GM12878 (cell line): ENCODE results near the gene SSR3. TPM values are rescaled to one million over a fixed set of nuclear protein-coding genes. Genes with fewer than 3 reads are reported as not detected.

Experiments
- ATAC-seq: fragments of 200-7000 bp; cut with Tn5 transposase; 3 replicates; pipeline ENCODE4 v1.9.1; 2020; ENCODE audit warnings: mild to moderate bottlenecking, moderate library complexity
- BruUV-seq: library from RNA; stranded (reverse); fragments of 400-500 nt; replicated peaks from 2 replicates; lab custom pipeline; 2021; lab: Mats Ljungman, UMichigan
- CTCF ChIA-PET: fragments of 300-600 bp; sonication (Branson Sonifier 250); formaldehyde crosslinking; extraction: SDS; loops from one replicate; lab custom pipeline; 2021; ENCODE audit warnings: inconsistent platforms; lab: Yijun Ruan, JAX
- POLR2A ChIA-PET: fragments of 350-600 bp; formaldehyde crosslinking; extraction: SDS; loops from one replicate; lab custom pipeline; 2021; ENCODE audit warnings: inconsistent platforms; lab: Charles Lee
- RAD21 ChIA-PET: fragments of 300-600 bp; sonication (Branson Sonifier 250); formaldehyde crosslinking; loops from one replicate; lab custom pipeline; 2023; ENCODE audit warnings: antibody characterized with exemption; ENCODE audit not compliant: unreplicated experiment; lab: Charles Lee
- SMC1A ChIA-PET: fragments of 300-600 bp; sonication (Branson Sonifier 250); formaldehyde crosslinking; loops from one replicate; lab custom pipeline; 2023; ENCODE audit not compliant: unreplicated experiment, uncharacterized antibody; lab: Charles Lee
- DNase-seq: peaks from one replicate; pipeline ENCODE4 v3.0.0-alpha.2; 2011; ENCODE audit warnings: low read depth, low spot score
- FAIRE-seq: peaks from 3 replicates; lab custom pipeline; 2011; peaks lifted over from hg19 to GRCh38; lab: Jason Lieb, UNC
- H2AFZ ChIP-seq: 2 replicates; pipeline ENCODE4 v1.6.0; 2011; ENCODE audit warnings: low read depth, low read length, control low read depth; ENCODE audit not compliant: control insufficient read depth
- H3K27ac ChIP-seq: 2 replicates; pipeline ENCODE4 v1.5.1; 2011; ENCODE audit warnings: control low read depth; ENCODE audit not compliant: control insufficient read depth, insufficient read depth
- H3K27me3 ChIP-seq, 2 experiments: replicated peaks in 1 of 2; 2 replicates each; pipeline versions ENCODE4 v1.6.0 to v1.6.1; 2011; ENCODE audit warnings: low read length in 1 of 2; ENCODE audit not compliant: control insufficient read depth in 2 of 2, insufficient read depth in 2 of 2
- H3K36me3 ChIP-seq, 2 experiments: 2 replicates each; pipeline ENCODE4 v1.5.1; 2011; ENCODE audit warnings: low read length in 1 of 2; ENCODE audit not compliant: control insufficient read depth in 2 of 2, insufficient read depth in 2 of 2
- H3K4me1 ChIP-seq: 2 replicates; pipeline ENCODE4 v1.6.1; 2011; ENCODE audit warnings: mild to moderate bottlenecking, low read length, moderate library complexity, mixed read lengths; ENCODE audit not compliant: control insufficient read depth, insufficient read depth
- H3K4me2 ChIP-seq: 2 replicates; pipeline ENCODE4 v1.6.0; 2011; ENCODE audit warnings: control low read depth; ENCODE audit not compliant: control insufficient read depth, insufficient read depth
- H3K4me3 ChIP-seq: fragments of 200-600 bp; sonication (generic); 2 replicates; pipeline ENCODE4 v1.5.1; 2016
- H3K79me2 ChIP-seq: 2 replicates; pipeline ENCODE4 v1.6.0; 2011; ENCODE audit warnings: low read length; ENCODE audit not compliant: control insufficient read depth, insufficient read depth
- H3K9ac ChIP-seq: 2 replicates; pipeline ENCODE4 v1.8.0; 2011; ENCODE audit warnings: low read length, control low read depth, mixed read lengths; ENCODE audit not compliant: control insufficient read depth, insufficient read depth
- H3K9me3 ChIP-seq: replicated peaks from 3 replicates; pipeline ENCODE4 v1.5.1; 2011; ENCODE audit warnings: mild to moderate bottlenecking, low read length; ENCODE audit not compliant: control insufficient read depth, insufficient read depth
- H4K20me1 ChIP-seq: 2 replicates; pipeline ENCODE4 v1.6.0; 2011; ENCODE audit not compliant: control insufficient read depth, insufficient read depth
- CTCF ChIP-seq, 3 experiments: IDR thresholded peaks in 2 of 3; conservative IDR thresholded peaks in 1 of 3; 2 replicates each; pipeline ENCODE4 v1.5.1; 2011; ENCODE audit warnings: low read depth in 3 of 3, low read length in 3 of 3, mild to moderate bottlenecking in 3 of 3, control low read depth in 2 of 3, moderate library complexity in 2 of 3, inconsistent platforms in 1 of 3, mixed read lengths in 1 of 3; ENCODE audit not compliant: control insufficient read depth in 2 of 3, insufficient read depth in 1 of 3; ENCODE audit errors: extremely low read depth in 1 of 3
- EED ChIP-seq: sonication (generic); IDR thresholded peaks from 2 replicates; pipeline ENCODE4 v1.6.1; 2016; ENCODE audit warnings: antibody characterized with exemption, low read depth
- EP300 ChIP-seq, 2 experiments: fragments of 150-350 bp in 1 of 2; IDR thresholded peaks; 2 replicates each; pipeline ENCODE4 v1.6.1; 2011 to 2012; ENCODE audit warnings: low read depth in 2 of 2, low read length in 2 of 2, borderline replicate concordance in 1 of 2, improper control_type of control experiment in 1 of 2, inconsistent platforms in 1 of 2; ENCODE audit not compliant: control insufficient read depth in 1 of 2
- ETV6 ChIP-seq, 2 experiments: fragments of 450-650 bp in 1 of 2; IDR thresholded peaks in 1 of 2; conservative IDR thresholded peaks in 1 of 2; 2 replicates each; pipeline ENCODE4 v1.6.1; 2014; ENCODE audit warnings: antibody characterized with exemption in 1 of 2, borderline replicate concordance in 1 of 2, low read depth in 1 of 2, mild to moderate bottlenecking in 1 of 2, moderate library complexity in 1 of 2
- HDAC2 ChIP-seq: fragments of 200-600 bp; sonication (generic); IDR thresholded peaks from 2 replicates; pipeline ENCODE4 v1.6.1; 2017
- HDAC6 ChIP-seq: fragments of 200-600 bp; sonication (generic); IDR thresholded peaks from one replicate; pipeline ENCODE4 v1.8.0; 2017; ENCODE audit warnings: antibody characterized with exemption; ENCODE audit not compliant: unreplicated experiment
- IRF4 ChIP-seq: IDR thresholded peaks from 2 replicates; pipeline ENCODE4 v1.6.1; 2011; ENCODE audit warnings: low read depth, low read length
- KDM1A ChIP-seq: fragments of 200-600 bp; sonication (generic); IDR thresholded peaks from 2 replicates; pipeline ENCODE4 v1.6.1; 2016; ENCODE audit warnings: borderline replicate concordance
- NR2F1 ChIP-seq: fragments of 450-650 bp; conservative IDR thresholded peaks from 2 replicates; pipeline ENCODE4 v1.6.1; 2017; ENCODE audit warnings: mild to moderate bottlenecking
- NRF1 ChIP-seq: conservative IDR thresholded peaks from 2 replicates; pipeline ENCODE4 v1.6.1; 2011; ENCODE audit warnings: mild to moderate bottlenecking, low read depth, low read length, improper control_type of control experiment
- POLR2A ChIP-seq: IDR thresholded peaks from 2 replicates; pipeline ENCODE4 v1.6.1; 2011; ENCODE audit warnings: low read depth, mild to moderate bottlenecking, low read length
- POU2F2 ChIP-seq: IDR thresholded peaks from 3 replicates; pipeline ENCODE4 v1.6.1; 2011; ENCODE audit warnings: low read depth, mild to moderate bottlenecking, low read length, borderline replicate concordance
- SIN3A ChIP-seq: IDR thresholded peaks from 2 replicates; pipeline ENCODE4 v1.6.1; 2012; ENCODE audit warnings: low read depth, low read length, improper control_type of control experiment
- TARDBP ChIP-seq: IDR thresholded peaks from 2 replicates; pipeline ENCODE4 v1.6.1; 2016; ENCODE audit warnings: borderline replicate concordance
- WGBS: methylation state at CpG from one replicate; pipeline ENCODE4 v1.1.6; 2016; ENCODE audit warnings: low lambda C conversion rate; ENCODE audit not compliant: insufficient replicate concordance, insufficient coverage; ENCODE audit errors: missing lambda C conversion rate; 5-methylcytosine and 5-hydroxymethylcytosine counted together
- in situ Hi-C: fragments of 300-500 bp; cut with MboI; formaldehyde crosslinking; loops from 9 replicates; pipeline ENCODE4 v1.14.3; 2018; ENCODE audit warnings: mixed read lengths
- intact Hi-C: fragments of 100-400 bp; cut with micrococcal nuclease; formaldehyde crosslinking; loops from one replicate; pipeline ENCODE4 v1.14.2; 2022; ENCODE audit not compliant: unreplicated experiment
- polyA plus RNA-seq, 11 experiments: library from polyadenylated mRNA; depleted of rRNA in 4 of 11; unstranded in 6 of 11; stranded (reverse) in 5 of 11; fragments of >200 nt; fragmentation: Nextera tagmentation in 4 of 11; fragmentation: Illumina TruSeq in 1 of 11; extraction: Ambion mirVana in 4 of 11; extraction: Trizol in 1 of 11; gene quantifications; 1 replicate in 1 of 11; 2 replicates in 10 of 11; pipeline versions ENCODE4 v1.2.1 to v1.2.3, GENCODE V29; 2011 to 2016; ENCODE audit warnings: inconsistent platforms in 2 of 11, missing spikeins in 2 of 11, low read depth in 1 of 11
- total RNA-seq, 4 experiments: library from RNA; depleted of rRNA in 3 of 4; stranded (reverse); fragments of >200 nt in 3 of 4; fragmentation: Illumina TruSeq in 1 of 4; extraction: Trizol in 1 of 4; gene quantifications; 2 replicates each; pipeline versions ENCODE4 v1.2.1 to v1.2.3, GENCODE V29; 2013 to 2021

The SSR3 gene
- total and polyA plus RNA-seq, 10 of the 15 experiments (the other 5 are each of a cell fraction or from before 2014, with no cell fraction given) = 133 to 345 (median 191) TPM

- no TSS peak for BruUV-seq
- Histone ChIP-seq H4K20me1 (no peaks in the 10 kb centered on the region), H3K4me2 (no peak overlapping the region), H2AFZ (peak overlapping the region; percentile 32; the same call in 1 of the 2 replicates), H3K4me3 (no peak overlapping the region), H3K9ac (no peak overlapping the region), H3K27ac (no peak overlapping the region), H3K9me3 (no peaks in the 10 kb centered on the region; the same call in 1 of the 3 replicates)
- ChIA-PET RAD21 (interaction anchor here (1.5 kb wide), 1 partner anchor 60 kb away, joined by 4 read pairs; no protein-coding TSS in a partner anchor), CTCF (interaction anchor here (1.0 to 1.1 kb wide), 3 partner anchors 10 to 29 kb away, joined by 3 to 4 read pairs (median 3); partner anchors contain the start of gene SSR3), POLR2A (interaction anchor here (0.7 to 1.3 kb wide), 2 partner anchors 28 to 29 kb away, joined by 3 to 4 read pairs; partner anchors contain the start of gene SSR3)
- in situ Hi-C loops = no loop called here
- TF ChIP-seq POLR2A = no peak
- TF ChIP-seq, all 136 proteins: peak for 0
- peaks cover 32% of the 10 kb centered on the region; the same call in 1 of the 2 replicates for H3K4me1 ChIP-seq
- ATAC-seq (no peak), FAIRE-seq (no peak), DNase-seq (no peak)
- H3K27me3 ChIP-seq = no peaks in the 10 kb centered on the region
- SMC1A ChIA-PET = interaction anchor here (0.7 to 2.9 kb wide), 4 partner anchors 29 to 253 kb away, joined by 5 to 16 read pairs (median 6); partner anchors contain the start of gene SSR3
- no peaks in the 10 kb centered on the region for H3K36me3 ChIP-seq
- H3K79me2 ChIP-seq = no peaks in the 10 kb centered on the region
- intact Hi-C loops = no loop called here
Observed at GRCh38 chr3:156583469-156583868, 28.6 kb upstream of the SSR3 start.

DNA sequence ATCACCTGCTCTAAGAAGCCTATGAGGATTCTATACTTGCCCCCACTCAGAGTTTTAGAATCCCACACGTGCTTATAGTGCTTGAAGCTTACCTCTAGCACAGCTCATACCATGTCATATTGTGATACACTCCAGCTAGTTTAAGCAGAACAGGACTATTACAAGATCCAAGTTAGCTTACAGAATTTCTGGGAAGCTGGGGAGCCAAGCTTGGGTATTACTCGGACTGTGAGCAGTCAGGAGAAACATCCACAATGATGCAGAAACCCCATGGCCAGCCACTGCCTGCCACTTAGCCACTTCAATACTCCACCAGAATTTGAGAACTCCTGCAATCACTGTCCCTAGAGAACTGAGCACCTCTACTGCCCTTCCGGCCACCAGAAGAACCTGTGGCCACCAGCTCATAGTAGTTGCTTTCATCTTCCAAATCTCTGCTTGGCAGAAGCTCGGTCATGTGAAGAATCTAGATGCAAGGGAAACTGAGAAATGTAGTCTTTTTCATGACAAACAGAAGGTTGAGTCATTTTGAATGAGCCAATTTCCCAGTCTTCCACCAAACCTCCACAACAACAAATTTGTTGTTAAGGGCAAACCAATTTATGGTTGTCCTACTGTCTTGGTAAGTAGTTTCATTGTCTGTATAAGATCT lies 27.7 kb upstream of the SSR3 start:
- 20% methylated on average over 4 of the region's 4 CpGs for WGBS
- Histone ChIP-seq H3K4me1 (peaks cover 32% of the 10 kb centered on the region; the same call in 1 of the 2 replicates), H3K27ac (no peak overlapping the region), H3K27me3 (no peaks in the 10 kb centered on the region), H3K36me3 (no peaks in the 10 kb centered on the region), H3K4me2 (peak overlapping the region; percentile 57), H3K9me3 (no peaks in the 10 kb centered on the region; the same call in 1 of the 3 replicates), H3K9ac (no peak overlapping the region), H3K4me3 (no peak overlapping the region), H3K79me2 (no peaks in the 10 kb centered on the region), H2AFZ (no peak overlapping the region; the same call in 1 of the 2 replicates), H4K20me1 (no peaks in the 10 kb centered on the region)
- BruUV-seq = no TSS peak
- intact Hi-C loops (no loop called here), in situ Hi-C loops (no loop called here)
- DNase-seq (peak; percentile 71), FAIRE-seq (peak; percentile 47), ATAC-seq (peak; percentile 88)
- ChIA-PET RAD21 (interaction anchor here (0.7 to 1.5 kb wide), 2 partner anchors 61 to 99 kb away, joined by 3 to 4 read pairs; no protein-coding TSS in a partner anchor), POLR2A (interaction anchor here (0.5 to 1.3 kb wide), 2 partner anchors 28 to 233 kb away, joined by 4 to 5 read pairs; partner anchors contain the start of gene SSR3), SMC1A (interaction anchor here (0.7 to 2.9 kb wide), 7 partner anchors 17 to 254 kb away, joined by 3 to 16 read pairs (median 5); partner anchors contain the start of gene SSR3), CTCF (interaction anchor here (0.9 to 1.1 kb wide), 4 partner anchors 25 to 89 kb away, joined by 3 to 4 read pairs (median 3); no protein-coding TSS in a partner anchor)
- TF ChIP-seq ETV6 (conservative IDR thresholded peaks at IDR 0.05 in 1 of 2, IDR thresholded peaks at IDR 0.05 in 1 of 2; ENCODE audit: borderline replicate concordance in 1 of 2, low read depth in 1 of 2) = 0 out of 4 replicates have a peak, but pooled peaks of 1 of the 2 experiments have one; percentile 60
- TF ChIP-seq HDAC2 = no peak
- TF ChIP-seq IRF4 = 0 out of 2 replicates have a peak, but pooled peaks have one; percentile 17
- no peak for TF ChIP-seq TARDBP
- TF ChIP-seq POU2F2 = no peak
- no peak for TF ChIP-seq CTCF (IDR thresholded peaks at IDR 0.05 in 2 of 3, conservative IDR thresholded peaks at IDR 0.05 in 1 of 3; ENCODE audit: control insufficient read depth in 2 of 3, extremely low read depth in 1 of 3, insufficient read depth in 1 of 3, low read depth in 3 of 3, low read length in 3 of 3)
- 0 out of 2 replicates have a peak, but pooled peaks have one; percentile 14 for TF ChIP-seq NR2F1
- TF ChIP-seq HDAC6 = no peak
- TF ChIP-seq SIN3A = no peak
- TF ChIP-seq EED = peak; percentile 55; the same call in 1 of the 2 replicates
- peak in 1 of 2 experiments; percentile 9; a peak in 2 of 4 replicates for TF ChIP-seq EP300 (IDR thresholded peaks at IDR 0.05; ENCODE audit: borderline replicate concordance in 1 of 2, control insufficient read depth in 1 of 2, low read depth in 2 of 2, low read length in 2 of 2)
- no peak for TF ChIP-seq NRF1
- no peak for TF ChIP-seq KDM1A
